Activated T-cell treated with anti-CD3 and anti-CD28 coated beads for 24 hours (primary cell): Measurements from ENCODE around the gene FOSB.

Experiments used
- DNase-seq: peaks from one replicate; pipeline ENCODE4 v3.0.0-alpha.2; 2020; ENCODE audit warnings: low read depth

The FOSB gene

DNA sequence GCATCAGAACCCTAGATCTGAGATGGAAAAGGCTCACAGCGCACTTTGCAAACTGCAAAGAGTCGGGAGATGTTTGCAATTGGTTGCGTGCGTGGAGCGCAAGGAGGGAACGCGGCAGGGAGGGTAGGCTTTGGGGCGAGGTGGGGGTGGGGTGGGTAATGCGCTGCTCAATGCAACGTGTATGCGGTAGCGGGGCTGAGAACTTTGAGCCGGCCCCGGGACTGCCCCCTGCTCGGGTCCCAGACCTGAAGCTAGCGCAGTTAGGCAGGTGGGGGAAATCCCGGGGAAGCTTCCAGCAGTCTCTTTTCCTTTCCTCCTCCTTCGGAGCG is 971 bp downstream of the FOSB start:
- DNase-seq: no peak

DNA sequence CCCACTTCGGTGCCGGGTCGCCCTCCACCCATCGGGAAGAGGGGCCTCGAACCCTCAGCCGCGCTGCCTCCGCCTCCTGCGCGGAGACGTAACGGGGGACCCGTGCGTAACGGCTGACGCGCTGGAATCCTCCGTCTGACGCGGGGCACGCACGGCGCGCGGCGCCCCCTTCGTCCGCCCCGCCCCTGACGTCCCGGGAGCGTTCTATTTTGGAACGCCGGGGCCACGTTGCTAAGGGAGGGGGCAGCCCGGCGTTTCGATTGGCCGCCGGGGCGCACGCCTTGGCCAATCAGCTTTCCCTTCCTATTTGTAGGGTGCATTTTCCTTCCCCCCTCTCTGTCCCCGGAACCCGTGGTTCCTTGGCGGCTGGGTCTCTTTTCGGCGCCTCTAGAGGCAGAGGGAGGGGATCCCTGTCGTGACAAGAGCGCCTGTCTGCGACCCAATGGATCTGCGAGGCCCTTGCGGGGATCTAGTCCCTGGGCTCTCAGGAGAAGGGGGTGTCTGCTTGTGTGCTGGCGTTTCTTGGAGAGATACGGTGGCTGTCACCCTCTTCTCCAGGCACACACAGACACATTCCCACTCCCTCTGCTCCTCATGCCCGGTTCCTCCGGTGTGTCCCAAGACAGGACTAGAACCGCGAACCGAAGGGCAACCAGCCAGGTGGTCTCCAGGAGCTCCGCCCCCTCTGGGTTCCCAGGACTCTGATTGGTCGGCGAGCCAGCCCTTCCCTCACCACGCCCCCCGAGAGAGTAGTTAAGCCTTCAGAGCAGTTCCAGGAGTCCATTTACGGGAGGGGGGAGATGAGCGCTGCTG is 1.5 kb downstream of the FOSB start:
- peak; percentile 91 for DNase-seq

DNA sequence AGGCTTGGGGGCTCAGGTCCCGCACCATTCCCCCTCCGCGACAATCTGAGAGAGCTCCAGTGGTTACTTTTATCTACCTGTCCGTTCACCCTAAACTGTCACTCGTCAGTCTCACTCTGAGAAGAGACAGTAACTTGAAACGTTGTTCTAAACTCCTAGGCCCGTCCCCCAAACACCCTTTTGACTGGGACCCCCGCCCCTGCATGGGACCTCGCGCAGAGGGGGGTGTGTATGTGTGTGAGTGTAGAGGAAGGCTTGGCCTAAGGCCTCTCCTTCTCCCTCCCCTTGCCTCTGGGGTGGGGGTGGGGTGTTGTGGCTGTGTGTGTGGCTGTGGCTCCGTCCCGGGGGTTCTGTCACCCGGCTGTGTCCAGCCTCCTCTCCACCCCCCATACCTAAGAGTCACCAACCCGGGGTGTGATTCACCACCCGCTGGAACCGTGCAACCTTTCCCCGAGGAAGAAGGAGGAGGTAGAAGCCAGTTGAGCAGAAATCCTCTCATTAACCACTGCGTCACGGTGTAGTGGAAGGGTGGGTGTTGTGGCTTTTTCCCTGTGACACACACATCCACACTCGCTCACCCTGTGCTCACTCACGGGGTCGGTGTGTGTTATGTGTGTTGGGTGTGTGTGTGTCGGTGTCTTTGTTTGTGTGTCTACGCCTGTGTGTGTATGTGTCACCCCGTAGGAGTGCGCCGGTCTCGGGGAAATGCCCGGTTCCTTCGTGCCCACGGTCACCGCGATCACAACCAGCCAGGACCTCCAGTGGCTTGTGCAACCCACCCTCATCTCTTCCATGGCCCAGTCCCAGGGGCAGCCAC is 2.4 kb downstream of the FOSB start:
- no peak for DNase-seq

DNA sequence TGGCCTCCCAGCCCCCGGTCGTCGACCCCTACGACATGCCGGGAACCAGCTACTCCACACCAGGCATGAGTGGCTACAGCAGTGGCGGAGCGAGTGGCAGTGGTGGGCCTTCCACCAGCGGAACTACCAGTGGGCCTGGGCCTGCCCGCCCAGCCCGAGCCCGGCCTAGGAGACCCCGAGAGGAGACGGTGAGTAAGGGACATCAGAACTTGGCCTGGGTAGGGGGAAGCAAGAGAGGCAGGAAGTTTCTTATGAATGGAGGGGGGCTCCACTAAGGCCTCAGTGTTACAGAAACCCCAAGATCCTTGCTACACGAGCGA is 2.9 kb downstream of the FOSB start:
- no peak for DNase-seq

DNA sequence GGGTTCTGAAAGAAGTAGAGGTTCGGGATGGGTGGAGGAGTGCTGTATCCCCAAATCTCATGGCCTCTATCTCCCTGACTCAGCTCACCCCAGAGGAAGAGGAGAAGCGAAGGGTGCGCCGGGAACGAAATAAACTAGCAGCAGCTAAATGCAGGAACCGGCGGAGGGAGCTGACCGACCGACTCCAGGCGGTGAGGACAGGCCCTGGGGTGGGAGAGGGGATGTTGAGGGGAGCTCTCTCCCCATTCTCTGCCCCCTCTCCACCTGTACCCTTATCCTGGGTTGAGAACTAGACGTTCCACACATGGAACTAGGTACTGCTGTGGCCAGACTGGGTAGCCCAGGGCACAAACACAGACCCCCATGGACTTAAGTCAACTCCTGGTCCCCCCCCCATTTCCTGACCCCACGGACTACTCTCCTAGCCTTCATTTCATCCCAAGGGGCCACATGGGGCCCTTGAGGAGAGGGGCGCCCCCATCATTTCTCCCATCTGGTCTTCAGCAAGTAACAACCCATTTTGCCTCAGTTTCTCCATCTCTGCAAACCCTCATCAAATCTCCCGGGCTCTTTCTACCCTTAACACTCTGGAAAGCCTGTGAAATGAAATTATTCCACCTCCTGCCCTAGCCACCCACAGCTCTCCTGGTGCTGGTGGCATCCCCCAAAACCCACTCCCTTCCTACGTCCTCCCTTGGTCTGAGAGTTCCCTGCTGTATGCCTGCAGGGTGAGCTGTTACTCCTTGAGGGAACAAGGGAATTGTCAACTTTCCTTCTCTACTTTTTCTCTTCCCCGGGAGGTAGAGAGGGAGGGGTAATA is 3.5 kb downstream of the FOSB start:
- DNase-seq: no peak

DNA sequence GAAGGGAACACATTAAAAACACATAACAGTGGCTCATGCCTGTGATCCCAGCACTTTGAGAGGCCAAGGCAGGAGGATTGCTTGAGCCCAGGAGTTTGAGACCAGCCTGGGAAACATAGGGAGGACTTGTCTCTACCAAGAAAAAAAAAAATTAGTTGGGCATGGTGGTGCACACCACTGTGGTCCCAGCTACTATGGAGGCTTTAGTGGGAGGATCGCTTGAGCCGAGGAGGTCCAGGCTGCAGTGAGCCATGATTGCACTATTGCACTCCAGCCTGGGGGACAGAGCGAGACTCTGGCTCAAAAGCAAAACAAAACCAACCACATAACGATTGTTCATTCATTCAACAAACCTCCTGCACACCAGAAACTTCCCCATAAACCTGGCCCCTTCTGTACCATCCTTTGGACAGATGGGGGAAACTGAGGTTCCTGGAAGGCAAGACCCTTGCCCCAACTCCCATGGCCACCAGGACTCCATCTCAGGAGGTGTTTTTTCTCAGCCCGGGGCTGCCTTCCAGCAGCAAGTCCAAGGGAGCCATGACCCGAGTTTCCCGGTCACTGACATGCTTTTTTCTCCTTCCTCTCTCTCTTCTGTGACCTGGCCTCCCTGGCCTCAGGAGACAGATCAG is 4.3 kb downstream of the FOSB start:
- DNase-seq: no peak

DNA sequence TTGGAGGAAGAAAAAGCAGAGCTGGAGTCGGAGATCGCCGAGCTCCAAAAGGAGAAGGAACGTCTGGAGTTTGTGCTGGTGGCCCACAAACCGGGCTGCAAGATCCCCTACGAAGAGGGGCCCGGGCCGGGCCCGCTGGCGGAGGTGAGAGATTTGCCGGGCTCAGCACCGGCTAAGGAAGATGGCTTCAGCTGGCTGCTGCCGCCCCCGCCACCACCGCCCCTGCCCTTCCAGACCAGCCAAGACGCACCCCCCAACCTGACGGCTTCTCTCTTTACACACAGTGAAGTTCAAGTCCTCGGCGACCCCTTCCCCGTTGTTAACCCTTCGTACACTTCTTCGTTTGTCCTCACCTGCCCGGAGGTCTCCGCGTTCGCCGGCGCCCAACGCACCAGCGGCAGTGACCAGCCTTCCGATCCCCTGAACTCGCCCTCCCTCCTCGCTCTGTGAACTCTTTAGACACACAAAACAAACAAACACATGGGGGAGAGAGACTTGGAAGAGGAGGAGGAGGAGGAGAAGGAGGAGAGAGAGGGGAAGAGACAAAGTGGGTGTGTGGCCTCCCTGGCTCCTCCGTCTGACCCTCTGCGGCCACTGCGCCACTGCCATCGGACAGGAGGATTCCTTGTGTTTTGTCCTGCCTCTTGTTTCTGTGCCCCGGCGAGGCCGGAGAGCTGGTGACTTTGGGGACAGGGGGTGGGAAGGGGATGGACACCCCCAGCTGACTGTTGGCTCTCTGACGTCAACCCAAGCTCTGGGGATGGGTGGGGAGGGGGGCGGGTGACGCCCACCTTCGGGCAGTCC is 5.0 kb downstream of the FOSB start:
- DNase-seq: no peak

DNA sequence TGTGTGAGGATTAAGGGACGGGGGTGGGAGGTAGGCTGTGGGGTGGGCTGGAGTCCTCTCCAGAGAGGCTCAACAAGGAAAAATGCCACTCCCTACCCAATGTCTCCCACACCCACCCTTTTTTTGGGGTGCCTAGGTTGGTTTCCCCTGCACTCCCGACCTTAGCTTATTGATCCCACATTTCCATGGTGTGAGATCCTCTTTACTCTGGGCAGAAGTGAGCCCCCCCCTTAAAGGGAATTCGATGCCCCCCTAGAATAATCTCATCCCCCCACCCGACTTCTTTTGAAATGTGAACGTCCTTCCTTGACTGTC is 5.5 kb downstream of the FOSB start:
- DNase-seq: no peak

DNA sequence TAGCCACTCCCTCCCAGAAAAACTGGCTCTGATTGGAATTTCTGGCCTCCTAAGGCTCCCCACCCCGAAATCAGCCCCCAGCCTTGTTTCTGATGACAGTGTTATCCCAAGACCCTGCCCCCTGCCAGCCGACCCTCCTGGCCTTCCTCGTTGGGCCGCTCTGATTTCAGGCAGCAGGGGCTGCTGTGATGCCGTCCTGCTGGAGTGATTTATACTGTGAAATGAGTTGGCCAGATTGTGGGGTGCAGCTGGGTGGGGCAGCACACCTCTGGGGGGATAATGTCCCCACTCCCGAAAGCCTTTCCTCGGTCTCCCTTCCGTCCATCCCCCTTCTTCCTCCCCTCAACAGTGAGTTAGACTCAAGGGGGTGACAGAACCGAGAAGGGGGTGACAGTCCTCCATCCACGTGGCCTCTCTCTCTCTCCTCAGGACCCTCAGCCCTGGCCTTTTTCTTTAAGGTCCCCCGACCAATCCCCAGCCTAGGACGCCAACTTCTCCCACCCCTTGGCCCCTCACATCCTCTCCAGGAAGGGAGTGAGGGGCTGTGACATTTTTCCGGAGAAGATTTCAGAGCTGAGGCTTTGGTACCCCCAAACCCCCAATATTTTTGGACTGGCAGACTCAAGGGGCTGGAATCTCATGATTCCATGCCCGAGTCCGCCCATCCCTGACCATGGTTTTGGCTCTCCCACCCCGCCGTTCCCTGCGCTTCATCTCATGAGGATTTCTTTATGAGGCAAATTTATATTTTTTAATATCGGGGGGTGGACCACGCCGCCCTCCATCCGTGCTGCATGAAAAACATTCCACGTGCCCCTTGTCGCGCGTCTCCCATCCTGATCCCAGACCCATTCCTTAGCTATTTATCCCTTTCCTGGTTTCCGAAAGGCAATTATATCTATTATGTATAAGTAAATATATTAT is 6.1 kb downstream of the FOSB start:
- DNase-seq: no peak

DNA sequence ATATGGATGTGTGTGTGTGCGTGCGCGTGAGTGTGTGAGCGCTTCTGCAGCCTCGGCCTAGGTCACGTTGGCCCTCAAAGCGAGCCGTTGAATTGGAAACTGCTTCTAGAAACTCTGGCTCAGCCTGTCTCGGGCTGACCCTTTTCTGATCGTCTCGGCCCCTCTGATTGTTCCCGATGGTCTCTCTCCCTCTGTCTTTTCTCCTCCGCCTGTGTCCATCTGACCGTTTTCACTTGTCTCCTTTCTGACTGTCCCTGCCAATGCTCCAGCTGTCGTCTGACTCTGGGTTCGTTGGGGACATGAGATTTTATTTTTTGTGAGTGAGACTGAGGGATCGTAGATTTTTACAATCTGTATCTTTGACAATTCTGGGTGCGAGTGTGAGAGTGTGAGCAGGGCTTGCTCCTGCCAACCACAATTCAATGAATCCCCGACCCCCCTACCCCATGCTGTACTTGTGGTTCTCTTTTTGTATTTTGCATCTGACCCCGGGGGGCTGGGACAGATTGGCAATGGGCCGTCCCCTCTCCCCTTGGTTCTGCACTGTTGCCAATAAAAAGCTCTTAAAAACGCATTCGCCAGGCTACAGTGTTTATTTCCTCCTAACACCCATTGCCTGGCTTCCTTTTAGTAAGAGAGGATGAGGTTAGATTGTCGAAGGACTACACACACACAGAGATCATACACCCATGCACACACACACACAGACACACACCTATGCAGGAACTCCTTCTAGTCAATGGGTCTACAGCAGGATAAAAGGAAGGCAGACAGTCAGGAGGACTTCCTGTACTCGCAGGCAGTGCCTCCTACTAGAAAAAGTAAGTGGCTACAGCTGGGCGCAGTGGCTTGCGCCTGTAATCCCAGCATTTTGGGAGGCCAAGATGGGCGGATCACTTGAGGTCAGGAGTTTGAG is 7.1 kb downstream of the FOSB start:
- DNase-seq: no peak

DNA sequence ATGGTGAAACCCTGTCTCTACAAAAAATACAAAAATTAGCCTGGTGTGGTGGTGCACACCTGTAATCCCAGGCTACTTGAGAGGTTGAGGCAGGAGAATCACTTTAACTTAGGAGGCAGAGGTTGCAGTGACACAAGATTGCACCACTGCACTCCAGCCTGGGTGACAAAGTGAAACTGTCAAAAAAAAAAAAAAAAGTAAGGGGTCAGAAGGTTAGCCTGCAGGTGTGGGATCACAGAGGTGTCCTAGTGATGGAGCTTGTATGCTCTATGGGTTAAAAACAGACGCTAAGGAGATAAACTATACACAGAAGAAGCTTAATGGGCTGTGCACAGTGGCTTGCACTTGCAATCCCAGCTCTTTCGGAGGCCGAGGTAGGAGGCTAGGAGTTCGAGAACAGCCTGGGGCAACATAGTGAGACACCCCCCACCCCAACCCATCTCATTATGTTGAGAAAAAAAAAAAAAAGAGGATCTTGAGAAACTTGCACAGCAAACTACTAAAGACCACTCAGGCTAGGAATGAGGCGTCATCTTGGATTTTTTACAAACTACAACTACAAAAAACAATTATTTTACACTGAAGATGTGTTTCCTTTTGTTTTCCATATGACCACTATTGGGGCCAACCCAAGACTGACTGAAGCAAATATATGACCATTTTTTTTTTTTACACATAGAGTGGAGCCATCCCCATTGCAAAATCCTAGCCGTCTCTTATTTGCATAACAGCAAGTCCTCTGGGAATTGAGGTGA is 7.9 kb downstream of the FOSB start:
- DNase-seq: no peak

DNA sequence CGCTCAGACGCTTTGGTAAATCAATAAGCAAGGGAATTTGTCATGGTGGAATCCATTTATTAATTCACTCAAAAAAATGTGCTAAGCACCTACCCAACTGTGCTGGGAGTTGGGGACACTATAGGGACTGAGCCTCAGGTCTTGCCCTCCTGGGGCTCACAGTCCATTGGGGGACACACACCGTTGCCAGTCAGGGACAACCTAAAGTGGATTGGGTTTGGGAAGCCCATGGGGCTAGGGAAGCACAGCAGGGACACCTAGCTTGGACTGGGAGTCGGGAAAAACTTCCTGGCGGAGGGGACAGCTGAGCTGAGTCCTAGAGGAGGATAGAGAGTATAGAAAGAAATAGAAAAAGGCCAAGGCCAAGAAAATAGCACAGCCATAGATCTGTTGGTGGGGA is 8.5 kb downstream of the FOSB start:
- DNase-seq: no peak

DNA sequence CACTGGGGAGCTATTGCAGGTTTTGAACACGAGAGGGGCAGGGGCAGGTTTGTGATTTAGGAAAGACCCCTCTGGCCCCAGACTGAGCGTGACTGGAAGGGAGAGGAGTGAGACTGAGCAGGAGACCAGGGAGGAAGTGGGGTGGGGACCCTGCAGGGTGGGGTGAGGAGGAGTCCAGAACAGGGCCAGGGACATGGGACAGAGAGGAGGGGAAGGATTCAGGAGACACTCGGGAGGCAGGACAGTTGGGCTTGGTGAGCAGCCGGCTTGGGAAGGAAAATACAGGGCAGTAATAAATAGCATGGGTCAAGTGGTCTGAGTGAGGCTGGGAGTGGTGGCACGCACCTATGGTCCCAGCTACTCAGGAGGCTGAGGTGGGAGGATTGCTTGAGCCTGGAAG is 9.4 kb downstream of the FOSB start:
- DNase-seq: no peak

DNA sequence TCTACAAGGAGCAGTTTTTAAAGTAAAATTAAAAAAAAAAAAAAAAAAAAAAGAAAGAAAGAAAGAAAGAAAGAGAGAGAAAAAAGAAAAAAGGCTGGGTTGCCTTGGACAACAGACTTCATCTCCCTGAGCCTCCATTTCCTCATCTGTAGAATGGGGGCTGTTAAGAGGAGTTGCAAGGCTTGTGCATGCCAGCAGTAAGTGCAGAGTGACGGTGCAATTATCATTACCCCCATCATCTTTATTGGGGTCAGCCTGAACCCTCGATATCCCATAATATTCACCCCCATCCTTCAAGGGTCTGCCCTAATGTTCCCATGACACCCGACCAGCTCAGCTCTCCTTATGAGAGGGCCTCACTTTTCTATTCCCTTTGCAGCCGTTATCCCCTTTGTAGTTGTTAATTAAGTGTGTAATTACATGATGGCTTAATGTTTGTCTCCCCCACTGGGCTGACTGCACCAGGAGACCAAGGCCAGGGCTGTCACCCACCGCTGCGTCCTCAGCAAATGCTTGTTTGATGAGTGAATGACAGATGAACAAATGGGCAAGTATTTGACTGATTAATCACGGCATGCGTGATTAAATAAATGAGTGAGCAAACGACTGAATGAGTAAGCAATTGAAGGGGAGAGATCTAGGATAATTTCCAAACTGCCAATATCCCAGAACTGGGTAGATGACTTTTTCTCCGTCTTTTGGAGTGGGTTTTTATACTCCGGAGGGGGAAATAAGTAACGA is 10.1 kb downstream of the FOSB start:
- DNase-seq: no peak

DNA sequence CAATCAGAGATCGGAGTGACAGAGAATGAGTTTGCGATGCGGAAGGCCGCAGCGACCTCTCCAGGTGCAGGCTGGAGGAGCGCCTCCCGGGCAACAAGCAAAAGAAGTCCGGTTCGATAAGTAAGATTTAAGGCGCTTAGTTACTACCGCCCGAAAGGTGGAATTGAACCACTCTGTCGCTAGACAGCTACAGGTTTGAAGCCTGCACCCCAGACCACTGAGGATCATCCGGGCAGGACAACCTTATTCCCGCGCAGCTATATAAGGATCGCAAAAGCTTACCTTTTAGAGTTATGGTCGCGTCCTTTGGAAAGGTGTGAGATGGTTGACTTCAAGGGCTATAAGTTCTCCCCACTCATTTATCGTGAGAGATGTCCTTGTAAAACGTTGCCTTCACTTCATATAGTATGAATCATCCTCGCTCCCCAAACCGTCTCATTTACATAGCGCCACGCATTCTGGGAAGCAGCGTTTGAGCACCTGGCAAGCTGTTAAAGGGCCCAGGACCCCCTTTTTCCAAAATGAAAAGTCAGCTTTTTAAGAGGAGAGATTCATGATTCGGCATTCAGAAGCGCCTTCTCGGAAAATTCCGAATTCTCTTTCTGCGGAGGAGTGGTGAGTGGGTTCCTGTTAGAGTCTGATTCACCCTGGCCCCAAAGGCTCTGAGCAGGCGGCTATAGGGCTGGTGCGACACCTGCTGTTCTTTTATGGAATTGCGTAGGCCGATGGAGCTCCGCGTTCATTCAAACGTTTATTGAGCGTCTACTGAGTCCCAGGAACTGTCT is 10.8 kb downstream of the FOSB start:
- DNase-seq: peak; percentile 90

DNA sequence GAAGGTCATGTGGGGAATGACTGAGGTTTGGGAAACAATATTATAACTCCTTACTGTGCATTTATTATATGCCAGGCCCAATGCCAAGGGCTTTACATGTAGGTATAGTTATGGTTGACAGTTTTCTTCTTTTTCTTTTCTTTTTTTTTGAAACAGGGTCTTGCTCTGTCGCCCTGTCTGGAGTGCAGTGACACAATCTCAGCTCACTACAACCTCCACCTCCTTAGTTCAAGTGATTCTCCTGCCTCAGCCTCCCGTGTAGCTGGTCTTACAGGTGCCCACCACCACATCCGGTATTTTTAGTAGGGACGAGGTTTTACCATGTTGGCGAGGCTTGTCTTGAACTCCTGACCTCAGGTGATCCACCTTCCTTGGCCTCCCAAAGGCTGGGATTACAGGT is 15.2 kb downstream of the FOSB start:
- no peak for DNase-seq

DNA sequence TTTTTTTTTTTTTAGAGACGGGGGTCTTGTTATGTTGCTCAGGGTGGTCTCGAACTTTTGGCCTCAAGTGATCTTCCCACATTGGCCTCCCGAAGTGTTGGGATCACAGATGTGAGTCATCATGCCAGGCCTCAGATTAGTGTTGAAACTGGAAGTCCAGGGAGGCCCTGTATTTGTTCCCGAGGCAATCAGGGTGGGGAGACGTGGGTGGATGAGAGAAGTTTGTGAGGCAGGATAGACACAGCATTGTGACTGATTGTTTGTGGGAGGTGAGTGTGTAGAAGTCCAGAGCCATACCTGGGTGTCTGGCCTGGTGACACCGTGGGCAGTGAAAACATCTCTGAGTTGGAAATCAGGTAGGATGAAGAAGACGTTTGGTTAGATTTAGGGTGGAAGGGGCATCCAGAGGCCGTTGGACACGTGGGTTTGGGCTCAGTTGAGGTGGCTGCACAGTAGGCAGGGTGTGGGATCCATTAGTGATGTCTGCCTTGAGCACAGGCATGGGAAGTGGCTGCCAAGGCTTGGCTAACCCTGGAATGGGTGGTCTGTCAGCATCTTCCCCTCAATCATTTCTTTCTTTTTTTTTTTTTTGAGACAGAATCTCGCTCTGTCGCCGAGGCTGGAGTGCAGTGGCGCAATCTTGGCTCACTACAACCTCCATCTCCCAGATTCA is 16.6 kb downstream of the FOSB start:
- no peak for DNase-seq
